Measurements from ENCODE around the gene HLTF.
"Not testable (repeated sequence)": the region's sequence is repeated elsewhere in the genome, so short reads cannot be mapped to it uniquely, and the experiment has no call there.

The HLTF gene

DNA sequence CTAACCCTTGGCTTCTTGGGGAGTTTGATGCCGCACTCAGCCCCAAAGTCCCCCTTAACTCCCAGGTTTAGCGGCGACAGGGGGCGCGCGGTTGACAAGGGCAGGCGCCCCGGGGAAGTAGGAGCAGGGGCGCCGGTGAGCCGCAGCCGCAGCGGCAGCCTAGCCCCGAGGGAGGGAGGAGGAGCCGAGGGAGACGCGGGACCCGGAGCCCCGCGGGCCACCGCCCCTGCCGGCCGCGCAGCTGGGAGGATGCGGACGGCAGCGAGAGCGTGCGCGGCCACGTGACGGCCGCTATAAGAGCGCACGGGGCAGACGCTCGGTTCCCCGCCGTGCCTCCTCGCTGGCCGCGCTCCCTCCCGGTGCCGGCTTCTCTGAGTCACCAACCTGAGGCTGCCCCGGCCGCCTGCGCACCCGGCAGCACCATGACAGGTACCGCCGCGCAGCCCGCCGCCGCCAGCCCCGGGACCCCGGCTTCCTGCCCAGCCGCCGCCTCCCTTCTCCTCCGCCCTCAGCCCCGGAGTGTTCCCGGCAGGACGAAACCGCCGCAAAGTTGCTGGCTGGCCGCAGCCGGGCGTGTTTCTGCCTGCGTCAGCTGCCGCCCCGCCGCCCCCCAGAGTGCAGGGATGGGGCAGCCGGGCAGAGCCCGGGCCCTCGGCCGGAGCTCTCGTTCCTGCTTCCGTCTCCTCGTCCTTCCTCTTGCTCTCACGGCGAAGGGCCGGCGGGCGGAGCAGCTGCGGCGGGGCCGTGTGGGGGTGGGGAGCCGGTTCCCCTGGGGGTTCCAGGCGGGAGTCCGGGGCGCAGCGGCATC is 94.9 kb downstream of the HLTF start, which contains the start of gene GYG1:
Gene GYG1 (plus strand): TSS at position 322 of the 808 bp plus-strand sequence. CDS start 101 bp downstream, at position 423.
- peak in 53 of 56 donors; percentile 17 to 83 (median 62) for DNase-seq

GRCh38 chr3:148990236-148990635 is 96.1 kb downstream of the HLTF start:
- DNase-seq, result no peak

DNA sequence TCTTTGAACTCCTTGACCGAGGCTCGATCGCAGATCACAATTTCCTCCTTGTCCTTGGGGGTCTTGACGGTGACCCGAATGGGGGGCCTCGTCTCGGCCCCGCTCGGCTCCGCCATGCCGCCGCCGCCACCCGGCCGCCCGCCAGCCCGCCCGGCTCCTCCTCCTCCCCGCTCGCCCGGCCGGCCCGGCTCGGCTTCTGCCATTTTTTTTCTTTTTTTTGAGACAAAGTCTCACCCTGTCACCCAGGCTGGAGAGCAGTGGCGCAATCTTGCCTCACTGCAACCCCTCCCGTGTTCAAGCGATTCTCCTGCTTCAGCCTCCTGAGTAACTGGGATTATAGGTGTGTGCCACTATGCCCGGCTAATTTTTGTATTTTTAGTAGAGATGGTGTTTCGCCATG is 98.8 kb downstream of the HLTF start:
- DNase-seq, result not testable (repeated sequence)

GRCh38 chr3:148981273-148981672 is 105.1 kb downstream of the HLTF start:
- no peak for DNase-seq
